Panc1 (cell line): ENCODE results near the gene OLIG2. TPM values are rescaled to one million over a fixed set of nuclear protein-coding genes. Genes with fewer than 3 reads are reported as not detected.

Experiments used
- ATAC-seq: fragments of 200-7000 bp; cut with Tn5 transposase; 2 replicates; pipeline ENCODE4 v1.9.1; 2020; ENCODE audit warnings: mild to moderate bottlenecking, moderate library complexity
- BruUV-seq: library from RNA; stranded (reverse); fragments of 400-500 nt; replicated peaks from 2 replicates; lab custom pipeline; 2021; lab: Mats Ljungman, UMichigan
- CTCF ChIA-PET: fragments of 300-600 bp; sonication (Branson Sonifier 250); formaldehyde crosslinking; loops from one replicate; lab custom pipeline; 2022; ENCODE audit warnings: antibody characterized with exemption; lab: Charles Lee
- POLR2A ChIA-PET: fragments of 300-600 bp; sonication (Branson Sonifier 250); formaldehyde crosslinking; loops from one replicate; lab custom pipeline; 2022; ENCODE audit warnings: antibody characterized with exemption; lab: Charles Lee
- DNase-seq: peaks from one replicate; pipeline ENCODE4 v3.0.0-alpha.2; 2010; ENCODE audit warnings: low read depth, low spot score
- H3K27ac ChIP-seq: 2 replicates; pipeline ENCODE4 v1.5.1; 2011; ENCODE audit warnings: mild to moderate bottlenecking, low read length, inconsistent platforms
- H3K27me3 ChIP-seq: fragments of 200-500 bp; sonication (Bioruptor generic); 2 replicates; pipeline ENCODE4 v1.6.0; 2014; ENCODE audit warnings: low read length, inconsistent platforms; ENCODE audit not compliant: control insufficient read depth, insufficient read depth
- H3K36me3 ChIP-seq: fragments of 200-500 bp; sonication (Bioruptor generic); 2 replicates; pipeline ENCODE4 v1.5.1; 2014; ENCODE audit warnings: inconsistent platforms, mild to moderate bottlenecking, low read length, moderate library complexity; ENCODE audit not compliant: control insufficient read depth, insufficient read depth
- H3K4me1 ChIP-seq: 2 replicates; pipeline ENCODE4 v1.5.1; 2011; ENCODE audit warnings: inconsistent platforms, mild to moderate bottlenecking, low read length, moderate library complexity; ENCODE audit not compliant: control insufficient read depth, insufficient read depth
- H3K4me3 ChIP-seq, 2 experiments: 2 replicates each; pipeline ENCODE4 v1.5.1; 2011 to 2012; ENCODE audit warnings: low read depth in 2 of 2, low read length in 2 of 2, mild to moderate bottlenecking in 2 of 2, inconsistent platforms in 1 of 2, moderate library complexity in 1 of 2
- H3K9me3 ChIP-seq: fragments of 200-500 bp; sonication (Bioruptor generic); 2 replicates; pipeline ENCODE4 v1.5.1; 2014; ENCODE audit warnings: low read depth, mild to moderate bottlenecking, inconsistent platforms, low read length, moderate library complexity; ENCODE audit not compliant: control insufficient read depth, insufficient read depth
- CTCF ChIP-seq: fragments of 450-650 bp; IDR thresholded peaks from 2 replicates; pipeline ENCODE4 v1.5.1; 2017; ENCODE audit warnings: mild to moderate bottlenecking
- POLR2AphosphoS5 ChIP-seq: IDR thresholded peaks from 2 replicates; pipeline ENCODE4 v1.6.1; 2012; ENCODE audit warnings: mild to moderate bottlenecking, low read depth, low read length, moderate library complexity
- REST ChIP-seq, 2 experiments: IDR thresholded peaks; 2 replicates each; pipeline ENCODE4 v1.6.1; 2011 to 2012; ENCODE audit warnings: low read depth in 2 of 2, control low read depth in 1 of 2, low read length in 1 of 2, mild to moderate bottlenecking in 1 of 2, moderate library complexity in 1 of 2; ENCODE audit not compliant: insufficient read depth in 1 of 2
- SIN3A ChIP-seq: IDR thresholded peaks from 2 replicates; pipeline ENCODE4 v1.6.1; 2012; ENCODE audit warnings: low read depth, mild to moderate bottlenecking, low read length, moderate library complexity, borderline replicate concordance; ENCODE audit not compliant: insufficient read depth
- TCF7L2 ChIP-seq: IDR thresholded peaks from 2 replicates; pipeline ENCODE4 v1.6.1; 2011; ENCODE audit warnings: mild to moderate bottlenecking, low read depth, low read length, inconsistent platforms
- in situ Hi-C: cut with HindIII; loops from 2 replicates; pipeline ENCODE4 v1.10.0; 2016; ENCODE audit warnings: low sequenced_read_pairs, low pct_unique_long_range_greater_than_20kb
- intact Hi-C: fragments of 100-400 bp; cut with micrococcal nuclease; formaldehyde crosslinking; loops from one replicate; pipeline ENCODE4 v1.10.0; 2022; ENCODE audit not compliant: unreplicated experiment
- total RNA-seq: library from RNA; stranded (reverse); gene quantifications from one replicate; pipeline ENCODE4 v1.2.1, GENCODE V29; 2021; ENCODE audit not compliant: unreplicated experiment

Gene OLIG2
- total RNA-seq, 1 experiment from 2014 or later = not detected

- Histone ChIP-seq H3K27me3 (peaks cover 10% of the 10 kb centered on the region; the same call in 1 of the 2 replicates), H3K27ac (no peak overlapping the region), H3K9me3 (no peaks in the 10 kb centered on the region), H3K4me3 (no peak overlapping the region), H3K36me3 (no peaks in the 10 kb centered on the region), H3K4me1 (no peaks in the 10 kb centered on the region)
- no peak for DNase-seq
- CTCF ChIA-PET = no interaction called here
- BruUV-seq = no TSS peak
- in situ Hi-C loops (no loop called here), intact Hi-C loops (no loop called here)
- POLR2A ChIA-PET = no interaction called here
- no peak for ATAC-seq
- no peak for TF ChIP-seq REST (IDR thresholded peaks at IDR 0.05; ENCODE audit: insufficient read depth in 1 of 2, low read depth in 2 of 2, low read length in 1 of 2)
- TF ChIP-seq SIN3A = no peak
- TF ChIP-seq TCF7L2 = no peak
- no peak for TF ChIP-seq POLR2AphosphoS5
- TF ChIP-seq CTCF = no peak
These were observed 37.7 kb downstream of the OLIG2 start for GRCh38 chr21:33063375-33063883.

GRCh38 chr21:33063907-33064622 lies 38.3 kb downstream of the OLIG2 start:
- no peak overlapping the region for H3K4me3 ChIP-seq
- H3K36me3 ChIP-seq = no peaks in the 10 kb centered on the region
- CTCF ChIA-PET = no interaction called here
- in situ Hi-C loops = no loop called here
- ATAC-seq (no peak), DNase-seq (no peak)
- H3K9me3 ChIP-seq = no peaks in the 10 kb centered on the region
- POLR2A ChIA-PET = no interaction called here
- intact Hi-C loops = no loop called here
- no peaks in the 10 kb centered on the region for H3K4me1 ChIP-seq
- no peak overlapping the region for H3K27ac ChIP-seq
- BruUV-seq = no TSS peak
- TF ChIP-seq CTCF (no peak), TCF7L2 (no peak), REST (IDR thresholded peaks at IDR 0.05; ENCODE audit: insufficient read depth in 1 of 2, low read depth in 2 of 2, low read length in 1 of 2) (no peak), POLR2AphosphoS5 (no peak), SIN3A (no peak)
- H3K27me3 ChIP-seq = peaks cover 12% of the 10 kb centered on the region; the same call in 1 of the 2 replicates
